Fibroblast of villous mesenchyme (primary cell): ENCODE data around the gene OR2W1. TPM values are rescaled to one million over a fixed set of nuclear protein-coding genes. Genes with fewer than 3 reads are reported as not detected.

ENCODE experiments used
- DNase-seq: peaks from one replicate; pipeline ENCODE4 v3.0.0-alpha.2; 2010; ENCODE audit warnings: low read depth
- H3K4me3 ChIP-seq: 2 replicates; pipeline ENCODE4 v1.5.1; 2011; ENCODE audit warnings: low read depth, mild to moderate bottlenecking, low read length
- CTCF ChIP-seq: IDR thresholded peaks from 2 replicates; pipeline ENCODE4 v1.5.1; 2012; ENCODE audit warnings: low read depth, mild to moderate bottlenecking, low read length; ENCODE audit not compliant: insufficient read depth
- total RNA-seq: library from RNA; depleted of rRNA; stranded (reverse); fragments of >200 nt; gene quantifications from 2 replicates; pipeline ENCODE4 v1.2.3, GENCODE V29; 2012

The OR2W1 gene
- total RNA-seq, 1 donor: not detected

GRCh38 chr6:29016559-29017427 is 28.2 kb downstream of the OR2W1 start:
- TF ChIP-seq CTCF: peak; percentile 90
- DNase-seq: peak; percentile 77
- H3K4me3 ChIP-seq: peak overlapping the region; percentile 66

- peak overlapping the region; percentile 38 for H3K4me3 ChIP-seq
- no peak for TF ChIP-seq CTCF
- DNase-seq: peak; percentile 17
Observed at GRCh38 chr6:29014729-29015608, 30.0 kb downstream of the OR2W1 start.

- no peak for TF ChIP-seq CTCF
- peak overlapping the region; percentile 66 for H3K4me3 ChIP-seq
- peak; percentile 48 for DNase-seq
Observed at GRCh38 chr6:29011276-29011734, 33.7 kb downstream of the OR2W1 start.

GRCh38 chr6:29009358-29009757 is 35.6 kb downstream of the OR2W1 start:
- no peak for TF ChIP-seq CTCF

GRCh38 chr6:29008089-29008488 is 36.9 kb downstream of the OR2W1 start:
- TF ChIP-seq CTCF: no peak
- H3K4me3 ChIP-seq: no peak overlapping the region
- no peak for DNase-seq

More at GRCh38 chr6:29009358-29009757, 35.6 kb downstream of the OR2W1 start:
- H3K4me3 ChIP-seq: no peak overlapping the region
- DNase-seq: no peak

GRCh38 chr6:29005183-29005885 is 39.6 kb downstream of the OR2W1 start, which contains the start of gene ZNF311:
TSS of gene ZNF311 (minus strand) at chr6:29005315. CDS start at chr6:29003954, 1,361 bp downstream.
- no peak for TF ChIP-seq CTCF
- peak; percentile 61 for DNase-seq
- H3K4me3 ChIP-seq: peak within 1 kb of the TSS; percentile 70
